GM12875 (cell line): ENCODE data around the gene ACSL3.

Source experiments
- H3K4me3 ChIP-seq: one replicate; pipeline ENCODE4 v1.5.1; 2011; ENCODE audit warnings: low read depth, low read length, control low read depth
- TF ChIP-seq, protein P1 (sequence below): IDR thresholded peaks from 2 replicates; pipeline ENCODE4 v1.5.1; 2011; ENCODE audit warnings: low read depth, mild to moderate bottlenecking, control low read depth, inconsistent platforms, low read length, moderate library complexity, borderline replicate concordance; ENCODE audit not compliant: insufficient read depth

ACSL3 gene

DNA sequence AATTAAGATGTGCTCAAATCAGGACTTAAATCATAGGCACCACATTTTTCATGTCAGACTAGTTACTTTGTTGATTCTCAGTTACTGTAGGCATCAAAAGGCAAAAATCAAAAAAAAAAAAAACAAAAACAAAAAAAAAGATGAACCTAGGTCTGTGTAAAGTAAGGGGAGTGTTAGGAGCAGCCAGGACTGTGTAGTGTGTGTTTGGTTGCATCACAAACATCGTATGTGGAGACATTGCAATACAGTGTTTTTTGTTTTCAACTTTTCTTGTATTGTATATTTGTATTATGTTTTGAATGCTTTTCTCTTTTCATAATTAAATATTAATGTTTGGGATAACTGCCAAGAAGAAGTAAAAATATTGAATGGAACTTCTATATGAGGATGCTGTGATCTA is 82.1 kb downstream of the ACSL3 start:
- no peak overlapping the region for H3K4me3 ChIP-seq

DNA sequence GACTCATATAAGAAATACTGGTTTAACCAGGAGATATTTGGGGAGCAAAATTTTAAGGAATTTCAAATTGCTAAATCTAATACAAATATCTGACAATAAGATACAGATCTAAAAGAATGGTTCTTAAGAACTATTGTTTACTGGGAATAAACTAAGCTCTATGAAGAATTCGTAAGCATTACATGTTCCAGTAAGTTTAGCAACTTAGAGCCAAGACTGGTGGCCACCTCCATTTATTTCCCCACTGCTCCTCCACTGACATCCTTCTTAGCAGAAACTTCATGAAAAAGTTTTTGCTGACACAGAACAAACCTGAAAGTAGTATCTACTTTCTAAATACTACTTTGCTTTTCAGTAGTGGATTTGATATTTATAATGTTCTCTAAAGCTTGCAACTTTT is 83.0 kb downstream of the ACSL3 start:
- TF ChIP-seq, protein P1, sequence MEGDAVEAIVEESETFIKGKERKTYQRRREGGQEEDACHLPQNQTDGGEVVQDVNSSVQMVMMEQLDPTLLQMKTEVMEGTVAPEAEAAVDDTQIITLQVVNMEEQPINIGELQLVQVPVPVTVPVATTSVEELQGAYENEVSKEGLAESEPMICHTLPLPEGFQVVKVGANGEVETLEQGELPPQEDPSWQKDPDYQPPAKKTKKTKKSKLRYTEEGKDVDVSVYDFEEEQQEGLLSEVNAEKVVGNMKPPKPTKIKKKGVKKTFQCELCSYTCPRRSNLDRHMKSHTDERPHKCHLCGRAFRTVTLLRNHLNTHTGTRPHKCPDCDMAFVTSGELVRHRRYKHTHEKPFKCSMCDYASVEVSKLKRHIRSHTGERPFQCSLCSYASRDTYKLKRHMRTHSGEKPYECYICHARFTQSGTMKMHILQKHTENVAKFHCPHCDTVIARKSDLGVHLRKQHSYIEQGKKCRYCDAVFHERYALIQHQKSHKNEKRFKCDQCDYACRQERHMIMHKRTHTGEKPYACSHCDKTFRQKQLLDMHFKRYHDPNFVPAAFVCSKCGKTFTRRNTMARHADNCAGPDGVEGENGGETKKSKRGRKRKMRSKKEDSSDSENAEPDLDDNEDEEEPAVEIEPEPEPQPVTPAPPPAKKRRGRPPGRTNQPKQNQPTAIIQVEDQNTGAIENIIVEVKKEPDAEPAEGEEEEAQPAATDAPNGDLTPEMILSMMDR, result no peak
- no peak overlapping the region for H3K4me3 ChIP-seq

More for the DNA sequence above, 82.1 kb downstream of the ACSL3 start:
- TF ChIP-seq, protein P1, result no peak

DNA sequence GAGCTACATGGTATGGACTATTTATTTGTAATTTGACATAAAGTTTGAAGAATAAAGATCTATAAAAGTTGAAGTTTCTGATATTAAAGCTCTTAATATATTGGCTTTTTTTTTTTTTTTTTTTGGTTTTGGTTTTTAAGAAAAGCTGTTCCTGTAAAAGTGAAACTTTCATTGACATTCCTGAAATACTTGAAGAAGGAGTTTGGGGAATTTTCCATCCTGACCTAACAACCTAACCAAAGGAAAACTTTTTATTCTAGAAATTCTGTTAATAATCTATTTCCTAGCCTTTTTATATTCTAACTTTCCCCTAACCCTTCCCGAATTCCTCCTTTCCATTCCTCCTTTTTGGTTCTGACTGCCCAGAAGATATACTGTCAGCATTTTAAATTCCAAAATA is 83.7 kb downstream of the ACSL3 start:
- no peak overlapping the region for H3K4me3 ChIP-seq
- TF ChIP-seq, protein P1, result no peak

DNA sequence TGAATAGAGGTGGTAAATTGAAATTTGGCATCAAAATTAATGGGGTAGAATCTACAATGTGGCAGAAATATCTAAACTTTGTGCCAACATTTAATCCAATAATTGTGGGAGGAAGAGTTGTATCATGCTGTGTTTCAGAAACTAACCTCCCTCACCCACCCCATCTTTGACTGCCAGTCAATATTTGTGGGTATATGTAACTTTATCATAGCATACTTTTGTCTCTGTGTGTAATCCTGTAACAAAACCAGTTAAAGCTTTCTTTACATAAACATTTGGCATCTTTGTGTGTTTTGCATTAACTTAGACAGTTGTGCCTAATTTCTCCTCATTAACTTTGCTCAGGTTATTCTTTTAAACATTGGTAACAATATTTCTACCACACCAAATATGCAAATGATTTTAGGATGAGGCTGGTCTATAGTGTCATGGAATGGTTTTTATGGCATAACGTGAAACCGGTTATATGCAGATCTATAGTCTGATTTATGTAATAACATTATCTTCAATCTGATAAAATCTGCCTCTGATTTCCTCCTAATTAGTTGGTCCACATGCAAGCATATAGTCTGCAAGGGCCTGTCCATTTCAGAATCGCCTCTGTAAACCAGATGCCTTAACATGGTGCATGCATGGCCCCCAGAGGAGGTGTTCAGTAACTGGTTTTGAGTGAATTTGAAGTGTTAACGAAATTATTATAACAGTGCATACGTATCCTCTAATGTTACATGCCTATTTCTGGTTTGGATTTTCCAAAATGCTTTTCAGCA is 84.3 kb downstream of the ACSL3 start:
- no peak overlapping the region for H3K4me3 ChIP-seq
- TF ChIP-seq, protein P1, result no peak

DNA sequence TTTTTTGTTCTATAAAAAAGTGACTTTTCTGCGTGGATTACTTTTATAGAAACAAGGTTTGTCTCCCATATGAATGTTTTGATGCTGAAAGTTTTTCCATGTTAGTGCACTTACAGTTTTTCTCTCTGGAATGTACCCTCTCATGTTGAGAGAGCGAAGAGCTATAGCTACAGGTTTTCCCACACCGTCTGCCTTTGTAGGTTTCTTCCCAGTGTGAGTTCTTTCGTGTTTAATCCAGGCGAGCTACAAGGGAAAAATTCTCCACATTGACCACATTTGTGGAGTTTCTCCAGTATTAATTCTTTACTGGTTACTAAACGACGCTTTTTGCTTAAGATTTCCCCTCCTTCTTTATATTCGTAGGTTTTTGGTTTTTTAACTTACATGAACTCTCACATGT is 85.1 kb downstream of the ACSL3 start:
- TF ChIP-seq, protein P1, result no peak
- H3K4me3 ChIP-seq, result no peak overlapping the region

DNA sequence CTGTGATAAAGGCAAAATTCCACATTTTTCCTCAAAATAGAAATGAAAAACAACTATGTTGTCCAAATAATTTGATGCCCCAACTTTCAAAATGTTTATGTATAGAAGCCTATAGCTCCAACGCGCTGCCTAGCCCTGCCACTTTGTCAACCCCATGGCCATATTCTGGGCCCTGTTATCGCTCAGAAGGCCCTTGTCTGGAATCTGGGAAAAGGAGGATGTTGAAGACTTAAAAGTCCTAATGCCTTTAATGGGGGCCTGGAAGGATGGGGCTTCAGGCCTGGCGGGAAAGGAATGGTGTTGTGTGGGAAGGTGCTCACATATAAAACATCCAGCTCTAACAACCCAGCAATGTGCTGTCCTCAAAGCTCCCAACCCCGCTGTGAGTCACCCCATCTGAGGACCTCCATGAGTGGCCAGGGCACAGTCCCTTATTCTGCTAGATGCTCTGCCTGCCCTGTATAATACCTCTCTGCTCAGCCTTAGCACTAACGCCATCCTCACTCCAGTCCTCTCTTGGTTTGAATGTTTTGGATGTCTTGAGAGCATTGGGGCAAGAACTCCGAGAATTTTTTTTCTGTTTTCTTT is 86.0 kb downstream of the ACSL3 start:
- no peak overlapping the region for H3K4me3 ChIP-seq
- TF ChIP-seq, protein P1, result no peak

DNA sequence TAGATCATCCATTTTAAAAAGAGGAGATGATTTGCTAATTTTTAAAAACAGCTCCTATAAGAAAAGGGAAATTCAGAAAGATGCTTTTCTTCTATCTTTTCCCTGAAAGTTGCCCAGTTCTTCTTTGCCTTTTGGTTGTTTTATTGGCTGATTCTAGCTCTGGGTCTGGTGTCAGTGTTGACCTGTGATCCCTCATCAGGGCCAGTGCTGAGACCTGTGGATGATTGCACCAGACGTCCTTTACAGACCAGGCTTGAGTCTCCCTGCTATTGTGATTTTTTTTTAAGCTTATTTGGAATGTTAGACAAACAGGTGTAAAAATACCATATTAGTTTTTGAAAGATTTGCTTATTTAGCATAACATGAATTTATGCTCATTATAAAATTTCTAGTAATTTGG is 88.2 kb downstream of the ACSL3 start:
- TF ChIP-seq, protein P1, result no peak

More for the DNA sequence above, 88.2 kb downstream of the ACSL3 start:
- H3K4me3 ChIP-seq, result no peak overlapping the region
